ENCODE data around the gene CCT8.

CCT8 gene, protein sequence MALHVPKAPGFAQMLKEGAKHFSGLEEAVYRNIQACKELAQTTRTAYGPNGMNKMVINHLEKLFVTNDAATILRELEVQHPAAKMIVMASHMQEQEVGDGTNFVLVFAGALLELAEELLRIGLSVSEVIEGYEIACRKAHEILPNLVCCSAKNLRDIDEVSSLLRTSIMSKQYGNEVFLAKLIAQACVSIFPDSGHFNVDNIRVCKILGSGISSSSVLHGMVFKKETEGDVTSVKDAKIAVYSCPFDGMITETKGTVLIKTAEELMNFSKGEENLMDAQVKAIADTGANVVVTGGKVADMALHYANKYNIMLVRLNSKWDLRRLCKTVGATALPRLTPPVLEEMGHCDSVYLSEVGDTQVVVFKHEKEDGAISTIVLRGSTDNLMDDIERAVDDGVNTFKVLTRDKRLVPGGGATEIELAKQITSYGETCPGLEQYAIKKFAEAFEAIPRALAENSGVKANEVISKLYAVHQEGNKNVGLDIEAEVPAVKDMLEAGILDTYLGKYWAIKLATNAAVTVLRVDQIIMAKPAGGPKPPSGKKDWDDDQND

DNA sequence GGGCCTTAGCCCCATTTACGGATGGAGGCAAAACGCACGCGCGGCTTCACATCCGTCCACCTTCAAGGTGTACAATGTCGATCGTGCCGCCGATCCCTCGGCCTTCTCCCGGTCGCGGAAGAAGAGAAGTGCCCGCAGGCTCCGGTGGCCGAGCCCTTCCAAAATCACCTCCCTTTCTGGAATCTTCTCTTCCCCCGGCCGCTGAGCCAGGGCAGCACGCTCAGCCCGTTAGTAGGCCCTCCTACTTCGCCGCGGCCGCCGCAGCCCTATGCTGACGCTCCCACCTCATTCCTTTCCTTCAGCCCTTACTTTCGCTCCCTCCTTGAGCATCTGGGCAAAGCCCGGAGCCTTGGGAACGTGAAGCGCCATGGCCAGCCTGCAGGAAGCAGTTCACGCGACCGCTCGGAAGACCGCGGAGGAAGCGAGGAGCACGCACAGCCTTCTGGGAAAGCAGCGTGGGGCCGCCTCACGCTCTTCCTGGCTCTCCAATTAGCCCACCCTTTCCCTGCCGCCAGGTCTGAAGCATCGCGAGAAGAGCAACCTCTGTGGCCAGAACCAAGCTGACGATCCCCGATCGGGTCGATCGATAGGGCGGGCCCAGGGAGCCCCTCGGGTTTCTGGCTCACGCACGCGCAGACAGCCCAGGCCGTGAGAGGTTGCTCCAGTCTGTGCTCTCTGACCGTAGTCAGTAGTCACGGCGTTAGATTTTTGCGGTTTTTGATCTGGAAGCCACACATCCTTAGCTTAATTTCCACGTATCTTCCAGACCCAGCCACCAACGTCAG, at the start of gene CCT8:
CCT8 (minus strand) TSS at position 427 of the 785 bp plus-strand sequence; CDS start at position 369, 58 bp downstream.
- ATAC-seq (peak; percentile 95), DNase-seq (ENCODE audit: low spot score in 2 of 2) (peak; percentile 90 to 98)
- no peaks in the 10 kb centered on the region for H3K9me3 Mint-ChIP-seq
- H3K4me3 Mint-ChIP-seq = peak within 1 kb of the TSS; percentile 99
- H3K27ac Mint-ChIP-seq = peak within 1 kb of the TSS; percentile 99
- H3K36me3 Mint-ChIP-seq = peaks cover 32% of the 10 kb centered on the region
- H3K4me1 Mint-ChIP-seq = peaks cover 48% of the 10 kb centered on the region

DNA sequence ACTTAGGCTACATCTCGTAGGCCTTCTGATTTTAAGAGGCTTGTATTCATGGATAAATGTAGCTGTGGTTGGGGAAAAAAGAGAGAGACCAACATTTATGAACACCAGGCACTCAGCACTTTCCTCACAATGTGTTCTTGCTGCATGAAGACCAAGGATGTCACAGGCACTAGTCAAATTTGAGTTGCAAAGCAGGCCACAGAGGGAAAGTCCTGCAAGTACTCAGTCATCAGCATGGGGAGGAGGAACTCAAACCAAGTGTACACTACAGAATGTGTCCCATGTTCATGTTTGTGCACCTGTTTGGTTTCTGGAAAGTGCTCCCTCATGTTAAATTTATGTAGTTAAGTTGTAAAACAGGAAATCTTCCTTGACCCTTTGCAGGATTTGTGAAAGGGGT, 48.3 kb upstream of the CCT8 start:
- Mint-ChIP-seq H3K9me3 (no peaks in the 10 kb centered on the region), H3K27ac (no peak overlapping the region), H3K36me3 (no peaks in the 10 kb centered on the region), H3K4me1 (no peaks in the 10 kb centered on the region), H3K4me3 (no peak overlapping the region)
- no peak for DNase-seq (ENCODE audit: low spot score in 2 of 2)
- no peak for ATAC-seq

DNA sequence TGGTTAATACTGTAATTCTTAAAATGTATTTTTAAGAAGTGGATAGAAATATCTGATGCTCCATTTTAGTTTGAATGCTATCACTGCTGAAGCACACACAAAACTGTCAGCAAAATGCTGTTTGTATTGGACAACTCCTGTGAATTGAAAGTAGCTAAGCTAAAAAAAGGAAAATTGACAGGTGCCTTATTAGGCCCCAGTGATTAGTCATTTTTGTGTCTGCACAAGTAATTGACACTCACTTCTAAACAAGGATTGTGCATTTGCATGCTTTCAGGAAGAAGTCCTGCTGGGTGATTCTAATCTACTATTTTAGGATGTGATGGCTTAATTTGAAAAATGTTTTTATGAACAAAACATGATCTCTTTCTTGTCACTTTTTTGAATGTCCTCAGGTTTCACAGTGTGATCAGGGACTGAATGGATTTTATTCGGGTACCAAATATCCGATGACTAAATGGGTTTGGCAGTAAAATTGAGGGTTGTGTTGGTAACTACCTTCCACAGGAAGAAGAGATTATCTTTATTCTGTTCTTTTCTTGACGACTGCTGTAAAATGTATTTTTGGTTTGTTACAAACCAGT, 44.0 kb upstream of the CCT8 start:
- H3K9me3 Mint-ChIP-seq = no peaks in the 10 kb centered on the region
- H3K4me1 Mint-ChIP-seq = no peaks in the 10 kb centered on the region
- no peaks in the 10 kb centered on the region for H3K36me3 Mint-ChIP-seq
- no peak overlapping the region for H3K27ac Mint-ChIP-seq
- ATAC-seq (no peak), DNase-seq (ENCODE audit: low spot score in 2 of 2) (no peak)
- no peak overlapping the region for H3K4me3 Mint-ChIP-seq

DNA sequence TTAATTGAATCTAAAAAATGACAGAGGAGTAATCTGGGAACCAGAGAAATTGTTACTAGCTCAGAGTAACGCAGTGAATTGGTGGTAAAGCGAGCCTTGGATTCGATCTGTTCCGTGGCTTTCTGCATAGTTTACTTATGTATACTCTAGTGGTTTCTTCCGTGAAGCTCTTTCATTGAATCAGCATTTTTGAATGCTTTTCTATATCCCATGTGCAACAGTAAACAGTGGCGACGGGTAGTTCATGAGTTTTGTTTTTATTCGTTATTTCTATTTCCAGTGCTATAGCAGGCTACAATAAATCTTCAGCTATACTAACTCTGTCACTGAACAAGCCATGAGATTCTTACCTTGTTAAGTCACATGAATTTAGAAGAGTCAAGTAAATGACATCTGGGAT, 42.5 kb upstream of the CCT8 start:
- DNase-seq (ENCODE audit: low spot score in 2 of 2) (no peak), ATAC-seq (no peak)
- Mint-ChIP-seq H3K9me3 (no peaks in the 10 kb centered on the region), H3K4me3 (no peak overlapping the region), H3K4me1 (no peaks in the 10 kb centered on the region), H3K27ac (no peak overlapping the region), H3K36me3 (no peaks in the 10 kb centered on the region)

DNA sequence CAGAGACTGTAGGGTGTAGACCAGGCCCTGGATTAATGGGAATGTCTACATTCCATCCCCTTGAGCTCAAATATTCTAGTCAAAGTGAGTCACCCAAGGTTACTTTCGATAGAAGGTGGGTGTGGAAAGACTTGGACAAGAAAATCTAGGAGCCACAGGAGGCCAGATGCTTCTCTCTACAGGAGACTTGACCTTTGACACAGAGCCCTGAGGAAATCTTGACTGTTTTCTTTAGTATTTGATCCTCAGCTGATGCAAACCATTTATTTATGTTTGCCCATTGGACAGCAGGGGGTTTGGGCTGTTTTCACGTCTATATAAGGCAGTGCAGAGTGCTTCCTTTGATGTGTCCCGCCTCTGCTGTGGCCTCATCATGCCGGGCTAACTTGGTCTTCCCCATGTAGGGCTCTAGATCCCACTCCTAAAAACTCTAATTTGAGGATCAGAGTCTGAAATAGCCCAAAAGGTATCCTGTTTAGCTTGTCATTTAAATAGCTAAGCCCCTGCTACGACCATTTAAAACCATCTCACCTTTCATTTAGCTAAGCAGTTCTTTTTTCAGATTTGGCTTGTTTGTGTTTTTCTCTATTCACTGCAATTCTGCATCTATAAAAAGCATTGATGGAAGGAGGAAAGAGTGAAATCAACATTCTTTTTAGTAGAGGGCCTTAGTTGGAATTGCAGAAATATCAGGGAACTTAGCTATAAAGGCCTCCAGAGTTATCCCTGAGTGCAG, 41.5 kb upstream of the CCT8 start:
- no peak for DNase-seq (ENCODE audit: low spot score in 2 of 2)
- no peak overlapping the region for H3K4me3 Mint-ChIP-seq
- no peak overlapping the region for H3K27ac Mint-ChIP-seq
- no peak for ATAC-seq
- no peaks in the 10 kb centered on the region for H3K9me3 Mint-ChIP-seq
- H3K4me1 Mint-ChIP-seq = no peaks in the 10 kb centered on the region
- no peaks in the 10 kb centered on the region for H3K36me3 Mint-ChIP-seq

DNA sequence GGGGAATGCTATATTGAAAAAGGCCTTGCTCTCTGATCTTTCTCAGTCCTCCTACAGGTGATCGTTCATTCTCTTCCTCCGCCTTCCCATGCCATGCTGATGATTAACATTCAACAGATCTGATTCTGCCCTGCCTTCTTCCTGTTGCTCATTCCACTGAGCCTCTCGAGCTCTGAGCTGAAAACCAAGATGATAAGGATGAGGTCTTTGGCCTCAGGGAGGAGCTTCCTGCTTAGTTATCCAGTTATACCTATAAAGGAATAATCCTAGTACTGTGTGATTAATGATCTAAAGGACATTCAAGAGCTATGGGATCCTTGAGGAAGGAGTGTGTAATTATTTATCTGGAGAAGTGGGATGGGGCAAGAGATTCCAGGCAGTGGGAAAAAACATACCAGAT, 31.8 kb upstream of the CCT8 start:
- Mint-ChIP-seq H3K4me1 (peaks cover 8% of the 10 kb centered on the region), H3K27ac (no peak overlapping the region), H3K36me3 (no peaks in the 10 kb centered on the region), H3K4me3 (no peak overlapping the region), H3K9me3 (no peaks in the 10 kb centered on the region)
- no peak for DNase-seq (ENCODE audit: low spot score in 2 of 2)
- ATAC-seq = no peak

DNA sequence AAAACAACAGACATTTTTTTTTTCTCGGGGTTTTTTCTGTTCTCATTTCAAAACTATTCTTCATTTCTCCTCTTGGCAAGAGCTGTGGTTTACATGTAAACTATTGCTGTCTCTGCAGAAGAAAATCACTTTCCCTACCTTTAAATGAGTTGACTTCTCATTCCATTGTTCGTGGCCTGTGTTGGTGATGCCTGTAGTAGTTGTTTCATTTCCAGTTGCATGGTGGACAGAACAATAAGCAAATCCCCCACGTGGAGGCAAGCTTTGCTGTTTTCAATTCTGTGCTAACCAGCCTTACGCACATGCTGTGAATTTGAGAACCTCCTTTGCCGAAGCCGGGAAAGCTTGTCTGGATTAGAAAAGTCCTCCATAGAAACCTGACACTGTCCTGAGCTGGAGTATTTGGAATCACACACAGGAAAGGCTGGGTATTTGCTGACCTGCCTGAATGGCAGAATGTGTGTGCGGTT, 30.8 kb upstream of the CCT8 start:
- DNase-seq (ENCODE audit: low spot score in 2 of 2) (no peak), ATAC-seq (peak; percentile 89)
- Mint-ChIP-seq H3K9me3 (no peaks in the 10 kb centered on the region), H3K27ac (no peak overlapping the region), H3K4me3 (no peak overlapping the region), H3K36me3 (no peaks in the 10 kb centered on the region), H3K4me1 (peaks cover 8% of the 10 kb centered on the region)

DNA sequence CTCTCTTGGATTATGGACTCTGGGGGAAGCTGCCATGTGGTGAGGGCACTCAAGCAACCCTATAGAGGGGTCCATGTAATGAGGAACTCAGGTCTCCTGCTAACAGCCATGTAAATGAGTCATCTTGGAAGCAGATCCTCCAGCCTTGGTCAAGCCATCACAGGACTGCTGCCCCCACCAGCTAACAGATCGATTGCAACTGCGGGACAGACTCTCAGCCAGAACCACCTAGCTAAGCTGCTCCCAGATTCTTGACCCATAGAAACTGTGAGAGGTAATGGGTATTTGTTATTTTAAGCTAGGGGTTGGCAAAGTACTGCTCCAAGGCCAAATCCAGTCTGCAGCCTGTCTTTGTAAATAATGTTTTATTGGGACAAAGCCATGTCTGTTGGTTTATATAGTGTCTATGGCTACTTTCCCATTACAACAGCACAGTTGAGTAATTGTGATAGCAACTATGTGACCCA, 29.4 kb upstream of the CCT8 start:
- no peak for DNase-seq (ENCODE audit: low spot score in 2 of 2)
- peaks cover 8% of the 10 kb centered on the region for H3K4me1 Mint-ChIP-seq
- ATAC-seq = no peak
- H3K9me3 Mint-ChIP-seq = no peaks in the 10 kb centered on the region
- no peak overlapping the region for H3K27ac Mint-ChIP-seq
- H3K4me3 Mint-ChIP-seq = no peak overlapping the region
- H3K36me3 Mint-ChIP-seq = no peaks in the 10 kb centered on the region

DNA sequence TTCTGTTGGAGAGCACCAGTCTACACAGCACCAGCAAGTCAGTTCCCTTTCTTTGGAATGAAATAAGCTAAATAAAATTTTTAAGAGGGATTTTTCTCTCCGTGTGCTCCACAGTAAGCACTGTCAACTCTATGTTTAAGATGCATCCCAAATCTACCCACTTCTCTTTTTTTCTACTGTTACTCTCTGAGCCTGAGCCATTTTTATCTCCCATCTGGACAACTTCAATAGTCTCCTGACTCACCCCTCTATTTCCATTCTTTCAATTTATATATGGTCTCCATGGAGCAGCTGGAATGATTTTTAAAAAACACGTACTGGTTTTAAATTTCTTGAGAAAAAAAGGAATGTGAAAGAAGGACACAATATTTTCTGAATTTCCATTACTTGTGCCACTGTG, 24.7 kb upstream of the CCT8 start:
- Mint-ChIP-seq H3K27ac (no peak overlapping the region), H3K4me1 (no peaks in the 10 kb centered on the region), H3K36me3 (no peaks in the 10 kb centered on the region)

DNA sequence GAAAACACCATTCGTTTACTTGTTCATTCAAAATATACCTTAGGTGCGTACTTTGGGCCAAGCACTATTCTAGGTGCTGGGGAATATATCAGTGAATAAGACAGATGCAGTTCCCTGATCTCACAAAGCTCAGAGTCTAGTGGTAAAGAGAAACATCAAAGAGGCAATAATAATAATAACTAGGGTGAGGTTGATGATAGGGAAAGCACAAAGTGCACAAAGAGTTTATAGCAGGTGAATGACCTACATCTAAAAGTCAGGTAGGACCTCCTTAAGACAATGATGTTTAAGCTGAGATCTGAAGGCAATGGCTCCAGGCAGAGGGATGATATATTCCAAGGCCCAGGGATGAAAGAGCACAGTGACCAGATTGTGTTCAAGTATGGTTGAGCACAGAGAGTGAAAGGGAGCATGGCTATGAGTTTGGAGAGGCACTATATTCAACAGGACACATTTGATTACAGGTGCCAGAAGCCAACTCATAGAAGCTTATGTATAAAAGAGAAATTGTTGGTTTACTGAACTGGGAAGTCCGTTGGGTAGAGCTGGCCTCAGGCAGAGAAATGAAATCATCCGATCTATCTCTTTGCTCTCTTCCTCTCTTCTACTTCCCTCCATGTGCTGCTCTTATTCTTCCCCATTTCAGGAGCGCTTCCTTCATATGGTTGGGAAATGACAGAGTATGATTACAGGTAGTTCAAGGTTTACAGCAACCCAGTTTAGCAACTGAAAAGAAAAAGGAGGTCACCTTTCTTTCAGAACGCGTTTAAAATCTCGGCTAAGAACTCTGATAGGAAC, 23.0 kb upstream of the CCT8 start:
- DNase-seq (ENCODE audit: low spot score in 2 of 2) (no peak), ATAC-seq (no peak)
- Mint-ChIP-seq H3K27ac (no peak overlapping the region), H3K4me3 (no peak overlapping the region), H3K4me1 (peaks cover 7% of the 10 kb centered on the region), H3K9me3 (no peaks in the 10 kb centered on the region), H3K36me3 (peaks cover 13% of the 10 kb centered on the region)

More for the DNA sequence above, 24.7 kb upstream of the CCT8 start:
- DNase-seq (ENCODE audit: low spot score in 2 of 2) (no peak), ATAC-seq (no peak)
- Mint-ChIP-seq H3K4me3 (no peak overlapping the region), H3K9me3 (no peaks in the 10 kb centered on the region)

DNA sequence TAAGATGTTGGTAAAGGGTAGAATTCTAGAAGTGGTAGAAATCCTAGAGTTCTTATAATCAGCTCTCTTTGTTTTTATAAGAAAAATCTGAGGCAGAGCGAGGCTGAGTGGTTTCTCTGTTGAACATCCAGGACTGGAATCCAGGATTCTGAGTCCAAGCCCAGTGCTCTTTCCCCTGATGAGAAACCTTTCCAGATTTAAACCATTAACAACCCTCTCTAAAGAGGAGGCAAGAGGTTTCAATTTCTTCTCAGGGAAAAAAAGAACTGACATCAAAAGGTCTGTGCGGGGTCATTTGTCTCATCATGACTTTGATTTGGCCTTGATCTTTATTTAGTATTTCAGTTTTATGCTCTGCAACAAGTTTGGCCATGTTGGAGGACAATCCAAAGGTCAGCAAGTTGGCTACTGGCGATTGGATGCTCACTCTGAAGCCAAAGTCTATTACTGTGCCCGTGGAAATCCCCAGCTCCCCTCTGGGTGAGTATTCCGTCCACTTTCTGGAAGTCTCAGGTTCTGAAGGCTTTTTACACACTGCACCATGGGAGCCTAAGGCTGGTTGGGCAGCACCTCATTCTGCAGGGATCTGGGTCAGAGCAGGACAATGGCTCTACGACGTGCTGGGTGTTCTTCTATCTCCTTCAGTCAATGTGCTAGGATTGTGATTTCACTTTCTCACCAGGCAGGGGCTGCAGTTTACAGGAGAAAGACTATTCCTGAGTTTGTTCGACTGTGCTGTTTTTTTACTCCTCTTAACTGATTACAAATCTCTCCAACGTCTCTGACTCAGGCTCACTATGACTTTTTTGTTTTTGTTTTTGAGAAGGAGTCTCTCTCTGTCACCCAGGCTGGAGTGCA, 18.9 kb upstream of the CCT8 start:
- Mint-ChIP-seq H3K36me3 (peaks cover 15% of the 10 kb centered on the region), H3K4me1 (peaks cover 19% of the 10 kb centered on the region), H3K27ac (peak overlapping the region; percentile 7), H3K4me3 (no peak overlapping the region), H3K9me3 (no peaks in the 10 kb centered on the region)
- no peak for DNase-seq (ENCODE audit: low spot score in 2 of 2)
- peak; percentile 57 for ATAC-seq

DNA sequence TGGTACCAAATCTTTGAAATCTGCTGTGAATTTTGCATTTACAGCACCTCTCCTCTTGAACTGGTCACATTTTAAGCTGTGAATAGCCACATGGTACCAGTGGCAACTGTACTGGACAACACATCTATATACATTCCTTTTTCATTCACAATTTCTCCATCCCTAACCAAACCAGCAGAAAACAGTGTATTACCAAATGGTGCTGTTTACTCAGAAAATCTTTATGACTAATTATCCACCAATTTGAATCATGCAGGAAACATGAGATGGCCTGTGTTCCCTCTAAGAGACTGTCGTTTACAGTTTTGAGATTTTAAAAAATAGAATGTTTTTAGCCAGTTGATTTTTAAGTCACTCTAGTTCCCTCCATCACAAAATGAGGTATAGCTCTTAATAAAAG, 17.6 kb upstream of the CCT8 start:
- Mint-ChIP-seq H3K9me3 (no peaks in the 10 kb centered on the region), H3K36me3 (peaks cover 15% of the 10 kb centered on the region), H3K27ac (peak overlapping the region; percentile 67), H3K4me1 (peaks cover 19% of the 10 kb centered on the region), H3K4me3 (no peak overlapping the region)
- DNase-seq (ENCODE audit: low spot score in 2 of 2) (no peak), ATAC-seq (peak; percentile 86)

DNA sequence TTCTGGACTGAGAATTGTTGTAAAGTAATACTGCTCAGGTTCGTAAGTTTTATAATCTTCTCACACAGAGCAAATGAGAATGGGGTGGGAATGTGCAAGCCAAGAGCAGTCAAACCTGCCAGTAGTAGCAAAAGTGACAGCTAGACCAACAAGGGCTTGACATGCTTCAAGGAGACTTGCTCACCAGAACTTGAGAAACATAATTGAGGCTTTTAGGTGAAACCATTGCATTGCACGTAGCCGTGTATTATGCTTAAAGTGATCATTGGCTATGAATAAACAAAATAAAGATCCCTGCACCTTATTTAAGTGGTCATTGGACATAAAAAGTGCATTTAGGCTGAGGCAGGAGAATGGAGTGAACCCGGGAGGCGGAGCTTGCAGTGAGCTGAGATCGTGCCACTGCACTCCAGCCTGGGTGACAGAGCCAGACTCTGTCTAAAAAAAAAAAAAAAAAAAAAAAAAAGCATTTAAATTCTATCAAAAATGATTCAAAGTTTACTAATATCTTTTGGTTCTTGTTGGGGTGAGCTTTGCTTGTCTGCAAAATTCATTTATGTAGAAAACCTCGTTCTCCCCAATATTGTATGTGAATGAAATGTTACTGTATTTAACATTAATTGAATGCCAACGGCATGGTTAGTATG, 11.8 kb upstream of the CCT8 start:
- ATAC-seq (no peak), DNase-seq (ENCODE audit: low spot score in 2 of 2) (no peak)
- Mint-ChIP-seq H3K4me1 (peaks cover 9% of the 10 kb centered on the region), H3K36me3 (no peaks in the 10 kb centered on the region), H3K27ac (no peak overlapping the region), H3K9me3 (no peaks in the 10 kb centered on the region), H3K4me3 (no peak overlapping the region)
